Endothelial cell of hepatic sinusoid (primary cell): ENCODE results near the gene TTC7B.

ENCODE experiments used
- in situ Hi-C: cut with HindIII; loops from 2 replicates; pipeline ENCODE4 v1.10.0; 2017; ENCODE audit warnings: low sequenced_read_pairs

Gene TTC7B

DNA sequence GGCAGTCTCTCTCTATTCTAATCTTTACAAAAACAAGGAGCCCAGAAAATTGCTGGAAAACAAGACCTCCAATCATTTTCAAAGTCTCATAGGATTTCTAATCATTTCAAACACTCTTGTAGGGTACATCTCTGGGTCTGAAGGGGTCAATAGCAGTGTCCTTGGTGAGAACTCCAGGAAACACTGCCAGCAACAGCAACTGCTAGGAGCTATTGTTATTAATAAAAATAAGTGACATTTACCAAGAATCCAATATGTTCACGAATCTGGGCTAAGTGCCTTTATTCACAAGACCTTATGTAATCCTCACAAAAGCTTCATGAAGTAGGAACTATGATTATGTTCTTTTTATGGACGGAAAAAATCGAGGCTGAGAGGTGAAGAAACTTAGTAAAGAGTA is 72.8 kb downstream of the TTC7B start:
- in situ Hi-C loops: loop anchor here (25.0 kb wide), 1 partner anchor 544 kb away; no protein-coding TSS in a partner anchor

DNA sequence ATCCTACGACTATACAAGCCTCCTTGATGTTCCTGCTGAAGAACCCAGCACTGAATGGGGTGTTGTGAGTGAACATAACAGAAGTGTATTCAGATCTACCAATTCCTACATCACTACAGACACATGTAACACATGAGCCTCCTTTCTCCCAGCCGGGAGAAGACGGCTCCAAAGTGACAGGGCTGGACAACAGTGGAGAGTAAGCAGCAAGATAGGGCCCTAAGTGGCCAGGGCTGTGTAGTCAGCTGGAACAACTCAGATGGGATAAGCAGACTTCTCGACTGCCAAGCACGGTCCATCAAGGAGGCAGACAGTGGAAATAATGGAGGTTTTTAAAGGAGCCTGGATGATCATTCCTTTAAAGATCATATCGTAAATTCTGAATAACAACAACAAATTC is 73.5 kb downstream of the TTC7B start:
- in situ Hi-C loops: loop anchor here (25.0 kb wide), 1 partner anchor 545 kb away; no protein-coding TSS in a partner anchor

DNA sequence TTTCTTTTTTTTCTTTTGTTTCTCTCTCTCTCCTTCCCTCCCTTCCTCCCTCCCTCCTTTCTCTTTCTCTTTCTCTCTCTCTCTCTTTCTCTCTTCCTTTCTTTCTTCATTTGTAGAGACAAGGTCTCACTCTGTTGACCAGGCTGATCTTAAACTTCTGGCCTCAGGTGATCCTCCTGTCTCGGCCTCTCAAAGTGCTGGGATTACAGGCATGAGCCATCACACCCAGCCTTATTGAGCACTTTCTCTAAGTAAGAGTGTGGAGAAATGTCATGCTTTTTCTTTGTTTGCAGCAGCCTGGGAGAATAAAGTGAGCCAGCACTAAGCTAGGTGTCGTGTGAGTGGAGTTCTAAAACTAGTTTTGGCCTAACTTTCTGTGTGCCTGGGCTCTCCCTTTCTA is 74.0 kb downstream of the TTC7B start:
- in situ Hi-C loops: loop anchor here (25.0 kb wide), 1 partner anchor 545 kb away; no protein-coding TSS in a partner anchor

DNA sequence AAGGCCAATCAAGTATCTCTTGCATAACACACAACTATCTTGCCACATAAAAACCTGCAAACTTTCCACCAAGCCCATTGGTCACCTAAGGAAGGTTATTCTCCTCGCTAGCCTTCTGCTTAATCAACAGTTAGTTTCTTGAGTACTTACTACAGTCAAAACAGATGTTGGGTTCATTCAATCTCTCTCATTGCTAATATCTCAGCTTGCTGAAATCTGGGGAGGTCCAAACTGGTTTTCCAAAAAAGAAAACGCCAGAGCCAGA is 74.6 kb downstream of the TTC7B start:
- in situ Hi-C loops: loop anchor here (25.0 kb wide), 1 partner anchor 546 kb away; no protein-coding TSS in a partner anchor

DNA sequence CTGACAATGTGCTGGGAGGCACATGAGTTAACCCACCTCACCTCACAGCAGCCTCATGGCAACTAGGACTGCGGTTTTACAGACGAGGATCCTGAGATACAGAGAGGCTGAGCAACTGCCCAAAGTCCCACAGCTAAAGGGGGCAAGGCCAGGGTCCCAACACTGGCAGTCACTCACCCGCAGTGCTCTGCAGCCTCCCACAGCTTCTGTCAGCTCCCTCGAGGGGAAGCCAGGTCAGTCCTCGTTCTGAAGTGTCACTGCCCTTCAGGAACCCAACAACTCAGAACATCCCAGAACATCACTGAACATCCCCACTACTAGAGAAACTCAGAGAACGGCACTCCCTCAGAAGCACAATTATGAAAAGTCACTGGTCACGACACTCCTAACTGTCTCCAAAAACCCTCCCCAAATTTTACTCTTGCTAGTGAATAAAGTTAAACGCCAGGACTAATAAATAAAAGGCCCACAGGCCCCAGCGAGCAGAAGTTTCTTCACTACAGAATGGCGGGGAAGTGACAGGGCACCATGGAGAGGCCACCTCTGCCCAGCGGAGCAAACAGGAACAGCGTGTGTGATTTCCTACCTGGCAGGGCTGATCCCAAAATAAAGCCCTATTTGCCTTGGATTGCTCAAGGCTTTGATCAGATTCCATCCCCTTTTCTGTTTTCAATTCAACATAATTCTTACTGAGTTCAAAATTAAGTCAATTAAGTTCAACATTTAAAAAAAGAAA is 75.1 kb downstream of the TTC7B start:
- in situ Hi-C loops: loop anchor here (25.0 kb wide), 1 partner anchor 546 kb away; no protein-coding TSS in a partner anchor

DNA sequence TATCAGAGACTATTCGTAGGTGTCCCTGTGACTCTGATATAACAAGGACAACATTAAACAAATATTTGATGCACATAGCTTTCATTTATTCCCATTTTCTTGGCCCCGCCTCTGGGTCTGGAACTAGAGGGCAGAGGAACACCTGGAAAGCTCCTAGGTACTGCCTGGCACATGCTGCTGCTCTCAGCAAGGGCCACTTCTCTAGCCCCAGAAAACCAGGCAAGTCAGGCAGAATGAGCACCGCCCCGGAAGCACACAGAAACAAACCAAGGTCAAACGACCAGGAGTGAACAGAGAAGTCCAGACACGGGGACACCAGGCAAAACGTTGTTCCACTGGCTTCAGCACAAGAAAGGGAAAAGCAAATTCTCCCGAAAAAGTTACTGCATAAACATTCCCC is 76.1 kb downstream of the TTC7B start:
- in situ Hi-C loops: loop anchor here (25.0 kb wide), 1 partner anchor 547 kb away; no protein-coding TSS in a partner anchor

DNA sequence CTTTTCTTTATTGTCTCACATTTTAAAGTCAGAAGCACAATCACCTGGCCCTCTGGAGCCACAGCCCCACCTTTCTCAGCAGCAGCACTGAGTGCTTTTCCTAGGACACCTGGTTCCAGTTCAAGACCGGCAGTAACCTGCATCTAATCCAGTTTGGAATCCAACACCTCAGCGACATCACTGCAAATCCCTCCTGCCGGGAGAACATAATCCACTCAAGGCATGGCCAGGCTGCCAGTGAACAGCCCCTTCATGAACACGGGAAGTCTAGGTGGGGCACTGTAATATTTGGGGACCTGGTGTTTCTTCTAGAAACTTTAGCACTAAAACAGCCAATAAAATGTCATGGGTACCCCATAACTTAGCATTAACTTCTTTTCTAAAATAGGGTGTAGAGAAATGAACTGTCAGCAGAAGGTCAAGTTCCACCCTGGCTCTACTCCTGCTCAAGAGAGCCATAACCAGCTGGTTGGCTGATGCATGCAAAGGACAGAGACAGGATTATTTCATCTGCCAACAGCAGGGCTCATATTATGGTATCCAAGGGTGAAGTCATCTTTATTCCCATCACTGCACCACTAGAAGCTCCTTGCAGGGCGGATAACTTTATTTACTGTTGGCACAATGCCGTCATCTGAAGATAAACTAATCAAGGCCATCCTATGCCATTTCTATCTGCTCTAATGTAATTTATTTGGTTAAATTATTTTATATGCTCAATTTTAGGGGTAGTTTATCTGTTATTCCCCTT is 76.7 kb downstream of the TTC7B start:
- in situ Hi-C loops: loop anchor here (25.0 kb wide), 1 partner anchor 548 kb away; no protein-coding TSS in a partner anchor

DNA sequence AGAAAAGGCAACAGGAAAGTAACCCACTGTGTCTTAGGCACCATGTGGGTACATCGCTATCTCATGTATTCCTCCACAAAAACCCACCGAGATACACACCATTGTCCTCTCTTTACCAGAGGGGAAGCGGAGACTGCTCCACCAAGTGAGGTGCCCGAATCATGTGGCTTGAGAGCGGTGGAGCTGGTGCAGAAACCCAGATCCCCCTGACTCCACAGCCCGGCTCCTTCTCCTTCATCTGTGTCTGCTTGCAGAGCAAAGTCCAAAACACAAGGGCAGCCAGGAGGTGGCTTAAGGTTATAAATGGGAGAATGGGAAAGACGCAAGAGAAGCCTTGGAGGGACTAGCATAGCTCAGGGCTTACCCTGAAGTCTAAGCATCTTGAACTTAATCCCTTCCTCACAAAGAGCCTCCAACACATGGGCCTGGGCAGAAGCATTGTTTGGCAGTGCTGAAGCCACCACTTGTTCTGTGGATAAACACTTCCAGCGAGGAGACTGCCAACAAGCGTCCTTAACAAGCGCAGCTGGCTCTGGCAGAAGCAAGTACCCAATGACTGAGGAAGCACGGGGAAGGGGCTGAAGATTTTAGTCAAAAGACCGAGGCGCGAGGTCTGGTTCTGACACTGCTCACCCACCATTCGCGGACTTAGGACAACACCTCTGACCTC is 83.0 kb downstream of the TTC7B start:
- in situ Hi-C loops: loop anchor here (25.0 kb wide), 1 partner anchor 554 kb away; no protein-coding TSS in a partner anchor

DNA sequence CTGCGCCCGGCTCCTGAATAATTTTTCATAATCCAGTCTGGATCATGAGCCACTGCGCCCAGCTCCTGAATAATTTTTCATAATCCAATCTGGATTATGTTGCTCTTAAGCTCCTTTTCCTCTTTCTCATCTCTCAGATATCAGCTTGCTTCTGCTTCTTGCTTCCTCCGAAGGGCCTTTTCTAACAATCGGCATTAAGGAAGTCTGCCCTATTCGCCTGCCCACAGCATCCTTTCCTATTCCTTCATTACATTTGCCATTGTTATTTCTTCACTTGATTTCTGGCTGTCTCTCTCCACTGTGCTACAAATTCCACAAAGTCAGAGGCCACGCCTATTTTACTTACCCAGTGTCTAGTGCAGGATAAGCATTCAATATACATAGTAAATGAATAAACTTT is 83.5 kb downstream of the TTC7B start:
- in situ Hi-C loops: loop anchor here (25.0 kb wide), 1 partner anchor 555 kb away; no protein-coding TSS in a partner anchor

DNA sequence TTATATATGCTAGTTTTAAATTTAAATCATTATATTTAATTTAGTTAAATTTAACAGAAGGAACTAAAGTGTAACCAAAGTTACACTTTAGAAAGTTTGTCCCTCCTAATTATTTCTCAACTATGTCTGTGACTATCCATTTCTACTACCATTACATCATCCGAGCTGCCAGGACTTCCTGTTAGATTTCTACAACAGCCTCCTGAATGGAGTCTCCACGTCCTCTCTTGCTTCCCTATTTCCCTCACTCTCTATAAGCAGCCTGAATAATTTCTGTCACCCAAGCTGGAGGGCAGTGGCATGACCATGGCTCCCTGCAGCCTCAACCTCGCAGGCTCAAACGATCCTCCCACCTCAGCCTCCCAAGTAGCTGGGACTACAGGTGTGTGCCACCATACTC is 84.1 kb downstream of the TTC7B start:
- in situ Hi-C loops: loop anchor here (25.0 kb wide), 1 partner anchor 555 kb away; no protein-coding TSS in a partner anchor

DNA sequence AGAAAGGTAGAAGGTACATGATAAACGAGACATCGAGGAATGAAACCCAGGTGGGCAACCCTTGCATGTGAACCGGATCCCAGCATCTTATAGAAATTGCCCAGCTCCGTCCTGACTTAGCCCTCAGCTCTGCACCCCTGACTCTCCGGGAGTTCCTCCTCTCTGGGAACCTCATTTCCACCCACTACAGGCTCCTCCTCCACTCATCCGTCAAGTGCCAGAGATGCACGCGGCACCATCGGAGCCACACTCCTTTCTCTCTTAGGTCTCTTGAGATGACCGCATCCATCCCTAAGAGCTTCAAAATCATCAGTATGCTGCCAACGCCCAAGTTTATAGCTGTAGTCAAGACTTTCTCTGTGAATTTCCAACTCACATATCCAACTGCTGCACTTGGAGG is 84.7 kb downstream of the TTC7B start:
- in situ Hi-C loops: loop anchor here (25.0 kb wide), 1 partner anchor 556 kb away; no protein-coding TSS in a partner anchor

DNA sequence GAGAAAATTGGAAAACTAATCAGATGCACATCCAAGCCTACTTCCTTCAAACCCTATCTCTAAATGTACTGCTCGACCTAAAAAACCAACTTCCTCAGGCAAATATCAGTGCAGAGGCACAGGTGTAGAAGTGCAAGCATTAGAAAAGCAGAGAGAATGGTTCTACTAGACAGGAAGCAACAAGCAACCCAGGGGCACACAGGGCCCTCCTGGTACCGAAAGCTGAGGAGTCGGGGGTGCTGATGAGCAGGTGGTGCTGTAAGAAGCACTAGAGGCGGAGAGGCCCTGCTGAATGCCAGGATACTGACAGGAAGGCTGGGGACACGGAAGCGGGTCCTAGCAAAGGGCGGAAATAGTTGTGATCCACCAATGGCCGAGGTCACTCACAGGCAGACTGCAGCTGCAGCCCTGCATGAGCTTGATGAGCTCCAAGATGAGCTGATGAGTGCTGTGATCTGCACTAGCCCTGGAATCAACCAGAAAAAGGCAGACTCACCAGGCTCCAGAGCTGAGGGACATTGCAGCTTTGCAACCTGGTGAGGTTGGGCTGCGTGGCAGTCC is 85.9 kb downstream of the TTC7B start:
- in situ Hi-C loops: loop anchor here (25.0 kb wide), 1 partner anchor 557 kb away; no protein-coding TSS in a partner anchor

DNA sequence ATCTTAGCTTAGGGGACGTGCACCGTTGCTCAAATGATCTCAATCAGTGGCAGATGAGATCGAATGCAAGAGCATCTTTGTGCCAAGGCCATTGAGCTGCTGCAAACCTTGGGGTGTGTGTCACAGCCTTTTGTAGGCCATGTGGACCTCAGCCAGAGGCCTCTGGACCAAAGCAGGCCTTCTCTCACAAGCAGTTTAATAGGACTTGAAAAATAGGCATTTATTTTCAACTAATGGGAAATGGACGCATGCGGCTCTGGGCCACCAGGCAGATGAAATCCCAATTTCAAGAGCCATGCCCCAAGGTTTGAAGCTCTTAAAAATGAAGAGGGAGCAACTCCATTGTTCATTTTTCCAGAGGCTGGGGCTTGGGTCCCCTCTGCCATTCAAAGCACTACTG is 87.3 kb downstream of the TTC7B start:
- in situ Hi-C loops: loop anchor here (25.0 kb wide), 1 partner anchor 558 kb away; no protein-coding TSS in a partner anchor

DNA sequence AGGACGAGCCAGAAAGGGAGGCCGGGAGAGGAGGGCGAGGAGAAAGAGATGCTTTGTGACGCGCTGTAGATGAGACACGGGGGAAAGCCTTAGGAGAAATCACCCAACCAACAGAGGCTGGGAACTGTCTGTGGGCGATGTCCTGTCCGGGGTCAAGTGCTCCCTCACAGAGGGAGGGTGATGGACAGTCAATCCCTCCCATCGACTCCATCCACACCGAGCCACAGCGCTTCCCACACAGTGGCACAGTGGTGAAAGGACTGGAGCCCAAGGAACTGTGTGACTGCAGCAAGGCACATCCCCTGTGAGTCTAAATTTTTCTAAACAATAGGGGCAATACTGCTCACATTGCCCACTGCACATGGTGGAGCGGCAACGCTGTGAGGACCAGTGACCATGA is 89.1 kb downstream of the TTC7B start:
- in situ Hi-C loops: loop anchor here (25.0 kb wide), 1 partner anchor 560 kb away; no protein-coding TSS in a partner anchor

DNA sequence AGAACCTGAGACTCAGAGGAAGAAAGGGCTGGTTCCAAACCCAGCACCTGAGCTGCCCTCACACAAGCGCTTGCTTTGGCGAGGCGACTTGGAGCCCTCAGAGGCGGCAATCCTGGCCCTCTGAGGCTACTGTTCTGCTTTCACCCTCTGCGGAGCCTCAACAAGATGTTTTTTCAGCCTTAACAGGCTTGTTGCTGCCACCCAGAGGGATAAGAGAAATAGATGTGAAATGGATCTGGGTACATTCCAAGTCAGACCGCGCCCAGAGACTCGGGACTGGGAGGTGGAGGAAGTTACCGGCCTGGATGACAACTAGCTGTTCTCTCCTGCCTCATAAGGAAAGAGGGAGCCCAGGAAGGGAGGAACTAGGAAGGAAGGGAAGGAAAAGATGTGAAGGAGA is 89.6 kb downstream of the TTC7B start:
- in situ Hi-C loops: loop anchor here (25.0 kb wide), 1 partner anchor 561 kb away; no protein-coding TSS in a partner anchor

DNA sequence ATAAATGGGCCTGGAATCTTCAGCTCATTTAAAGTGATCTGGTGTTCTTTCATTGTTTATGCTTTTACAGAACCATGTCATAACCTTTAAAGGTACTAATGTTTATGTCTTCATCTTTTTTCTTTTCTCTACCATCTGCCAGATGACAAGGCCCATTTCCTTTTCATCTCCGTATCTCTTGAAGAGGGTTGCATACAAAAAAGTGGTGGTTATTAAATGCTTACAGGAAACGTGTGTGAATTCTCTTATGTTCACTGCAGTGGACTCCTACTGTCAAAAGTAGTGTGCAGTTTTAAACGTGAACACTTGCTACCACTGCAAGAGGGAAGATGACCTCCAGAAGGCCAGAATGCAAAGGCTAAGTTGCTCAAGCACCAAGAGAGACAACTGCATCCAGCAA is 91.4 kb downstream of the TTC7B start:
- in situ Hi-C loops: loop anchor here (25.0 kb wide), 1 partner anchor 562 kb away; no protein-coding TSS in a partner anchor

DNA sequence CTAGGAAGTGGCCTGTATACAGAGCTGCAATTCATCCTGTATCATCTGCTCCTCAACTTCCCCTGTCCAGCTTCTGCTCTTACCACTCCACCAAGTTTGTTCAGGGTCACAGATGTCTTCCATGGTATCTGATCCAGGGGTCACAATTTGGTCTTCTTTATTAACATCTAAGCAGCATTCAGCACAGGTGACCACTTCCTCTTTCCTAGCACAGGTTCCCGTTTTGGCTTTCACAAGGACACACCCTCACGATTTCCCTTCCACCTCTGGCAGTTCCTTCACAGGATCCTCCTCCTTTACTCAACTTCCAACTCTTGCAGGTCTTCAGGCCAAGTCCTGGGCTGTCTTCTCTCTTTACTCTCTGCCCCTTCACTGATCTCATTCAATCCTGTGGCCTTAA is 93.6 kb downstream of the TTC7B start:
- in situ Hi-C loops: no loop called here

DNA sequence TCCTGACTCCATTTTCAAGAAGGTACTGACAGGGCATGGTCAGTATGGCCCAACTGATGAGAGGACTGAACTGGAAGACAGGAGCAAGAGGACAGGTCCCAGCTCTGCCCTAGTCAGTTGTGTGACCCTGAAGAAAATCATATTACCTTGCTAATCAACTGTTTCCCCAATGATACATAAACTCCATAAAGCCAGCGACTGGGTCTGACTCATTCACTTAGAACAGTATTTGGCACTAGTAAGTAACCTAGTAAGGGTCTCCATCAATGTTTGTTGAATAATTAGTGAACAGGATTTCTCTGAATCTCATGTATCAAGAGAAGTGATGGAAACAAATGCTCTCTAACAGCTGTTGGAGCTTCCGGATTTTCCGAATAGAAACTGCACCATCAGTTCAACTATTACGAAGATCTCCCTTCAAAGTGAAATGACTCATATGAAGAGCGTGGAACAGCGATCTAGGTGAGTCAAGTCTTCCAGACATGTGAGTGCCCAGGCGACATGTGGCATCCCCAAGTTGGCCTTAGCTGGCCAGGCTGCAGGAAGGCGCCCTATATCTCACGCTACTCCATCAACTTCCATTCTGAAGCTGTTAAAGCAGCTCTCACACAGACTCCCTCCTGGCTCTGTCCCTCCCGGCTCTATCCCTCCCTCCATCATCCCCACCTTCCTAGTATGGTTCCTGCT is 94.5 kb downstream of the TTC7B start:
- in situ Hi-C loops: no loop called here

DNA sequence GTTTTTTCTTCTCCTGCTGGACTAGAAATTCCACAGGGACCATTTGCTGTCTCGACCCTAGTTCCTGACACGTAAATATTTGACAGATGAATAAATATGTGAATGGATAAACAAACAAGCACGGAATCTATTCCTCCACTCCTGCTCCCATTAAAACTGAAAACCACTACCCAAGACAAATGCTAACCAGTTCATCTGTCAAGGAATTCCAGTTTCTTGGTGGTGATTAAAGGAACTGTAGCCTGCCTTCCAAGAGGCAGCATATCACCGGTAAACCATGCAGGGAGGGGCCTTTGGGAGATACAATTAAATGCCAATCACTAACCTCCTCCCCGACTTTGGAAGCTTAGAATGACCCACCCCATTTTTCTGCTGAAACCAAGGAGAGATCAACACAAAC is 95.4 kb downstream of the TTC7B start:
- in situ Hi-C loops: no loop called here

DNA sequence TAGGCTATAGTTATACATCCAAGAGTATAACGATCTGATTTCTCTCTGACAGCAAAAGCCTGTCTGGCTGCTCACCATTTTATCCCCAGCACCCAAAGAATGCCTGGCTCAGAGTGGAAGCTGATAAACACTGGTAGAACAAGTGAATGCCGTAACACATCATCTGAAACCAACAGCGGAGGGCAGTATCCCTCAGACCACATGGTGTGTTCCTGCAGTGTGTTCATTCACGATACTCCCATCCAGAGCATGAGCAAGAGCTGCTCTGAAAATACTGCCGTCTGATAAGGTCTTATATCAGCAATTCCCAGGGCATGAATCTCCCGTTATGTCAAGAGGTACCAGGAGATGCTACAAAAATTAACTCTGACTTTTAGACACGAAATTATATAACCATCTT is 95.9 kb downstream of the TTC7B start:
- in situ Hi-C loops: no loop called here
